IMR-90 (cell line): Measurements from ENCODE around the gene GINS1. TPM values are rescaled to one million over a fixed set of nuclear protein-coding genes. Genes with fewer than 3 reads are reported as not detected.

Experiments
- ATAC-seq: fragments of 200-7000 bp; cut with Tn5 transposase; 2 replicates; pipeline ENCODE4 v1.9.1; 2020; ENCODE audit warnings: low read depth, mild to moderate bottlenecking, moderate library complexity
- BruUV-seq: library from RNA; stranded (reverse); fragments of 400-500 nt; replicated peaks from 2 replicates; lab custom pipeline; 2021; lab: Mats Ljungman, UMichigan
- CTCF ChIA-PET: fragments of 300-600 bp; formaldehyde crosslinking; extraction: SDS; loops from one replicate; lab custom pipeline; 2021; ENCODE audit warnings: antibody characterized with exemption; lab: Yijun Ruan, JAX
- POLR2A ChIA-PET: fragments of 300-600 bp; sonication (Branson Sonifier 250); formaldehyde crosslinking; loops from one replicate; lab custom pipeline; 2022; ENCODE audit warnings: antibody characterized with exemption; ENCODE audit not compliant: unreplicated experiment; lab: Charles Lee
- DNase-seq: peaks from one replicate; pipeline ENCODE4 v3.0.0; 2013
- H2AFZ ChIP-seq: replicated peaks from 2 replicates; pipeline ENCODE3; 2013; ENCODE audit warnings: low read length, mild to moderate bottlenecking; ENCODE audit not compliant: poor library complexity
- H2AK5ac ChIP-seq: 2 replicates; pipeline ENCODE4 v1.6.1; 2013; ENCODE audit warnings: low read depth, low read length, inconsistent platforms
- H2AK9ac ChIP-seq: replicated peaks from 2 replicates; pipeline ENCODE3; 2013; ENCODE audit warnings: mild to moderate bottlenecking, low read depth, low read length, moderate library complexity; ENCODE audit not compliant: poor library complexity
- H2BK120ac ChIP-seq: 2 replicates; pipeline ENCODE4 v1.6.1; 2013; ENCODE audit warnings: low read depth, low read length, inconsistent platforms
- H2BK15ac ChIP-seq: 3 replicates; pipeline ENCODE4 v1.6.1; 2013; ENCODE audit warnings: low read depth, low read length, inconsistent platforms
- H2BK20ac ChIP-seq: 2 replicates; pipeline ENCODE4 v1.6.1; 2013; ENCODE audit warnings: low read depth, mild to moderate bottlenecking, inconsistent platforms, low read length, moderate library complexity
- H2BK5ac ChIP-seq: 2 replicates; pipeline ENCODE4 v1.6.1; 2013; ENCODE audit warnings: mild to moderate bottlenecking, low read depth, low read length, inconsistent platforms; ENCODE audit not compliant: poor library complexity, severe bottlenecking
- H3K14ac ChIP-seq: replicated peaks from 2 replicates; pipeline ENCODE4 v1.6.1; 2013; ENCODE audit warnings: low read depth, low read length, inconsistent platforms
- H3K18ac ChIP-seq: 2 replicates; pipeline ENCODE4 v1.6.1; 2013; ENCODE audit warnings: low read depth, low read length, control low read depth
- H3K23ac ChIP-seq: 2 replicates; pipeline ENCODE4 v1.6.1; 2013; ENCODE audit warnings: low read depth, low read length, inconsistent platforms
- H3K27ac ChIP-seq: 2 replicates; pipeline ENCODE4 v1.5.1; 2013; ENCODE audit warnings: mild to moderate bottlenecking, control low read depth, low read length; ENCODE audit not compliant: insufficient read depth
- H3K27me3 ChIP-seq: 2 replicates; pipeline ENCODE4 v1.6.1; 2013; ENCODE audit warnings: low read length; ENCODE audit not compliant: control insufficient read depth, insufficient read depth
- H3K36me3 ChIP-seq: 2 replicates; pipeline ENCODE4 v1.6.1; 2013; ENCODE audit warnings: low read length, mixed read lengths; ENCODE audit not compliant: control insufficient read depth, insufficient read depth
- H3K4ac ChIP-seq: 2 replicates; pipeline ENCODE4 v1.6.1; 2013; ENCODE audit warnings: low read depth, low read length, inconsistent platforms
- H3K4me1 ChIP-seq: 2 replicates; pipeline ENCODE4 v1.6.1; 2013; ENCODE audit warnings: low read length, mixed read lengths; ENCODE audit not compliant: control insufficient read depth, insufficient read depth
- H3K4me2 ChIP-seq: 2 replicates; pipeline ENCODE4 v1.6.1; 2013; ENCODE audit warnings: low read depth, mild to moderate bottlenecking, control low read depth, low read length, moderate library complexity
- H3K4me3 ChIP-seq: 2 replicates; pipeline ENCODE4 v1.5.1; 2013; ENCODE audit warnings: low read depth, mild to moderate bottlenecking, control low read depth, low read length, moderate library complexity; ENCODE audit not compliant: insufficient read depth
- H3K56ac ChIP-seq: 2 replicates; pipeline ENCODE4 v1.6.1; 2013; ENCODE audit warnings: low read length, inconsistent platforms; ENCODE audit not compliant: insufficient read depth; ENCODE audit errors: extremely low read depth
- H3K79me1 ChIP-seq, 2 experiments: 2 replicates each; pipeline ENCODE4 v1.6.1; 2013; ENCODE audit warnings: low read length in 2 of 2, inconsistent platforms in 1 of 2, low read depth in 1 of 2
- H3K9ac ChIP-seq: 2 replicates; pipeline ENCODE4 v1.6.1; 2013; ENCODE audit warnings: low read depth, low read length, control low read depth
- H3K9me1 ChIP-seq: 2 replicates; pipeline ENCODE4 v1.6.1; 2013; ENCODE audit warnings: low read length, inconsistent platforms; ENCODE audit not compliant: insufficient read depth
- H3K9me3 ChIP-seq: 2 replicates; pipeline ENCODE4 v1.6.1; 2013; ENCODE audit warnings: low read length; ENCODE audit not compliant: control insufficient read depth, insufficient read depth
- H4K20me1 ChIP-seq: 2 replicates; pipeline ENCODE4 v1.6.1; 2013; ENCODE audit warnings: low read length, inconsistent platforms; ENCODE audit not compliant: insufficient read depth
- H4K5ac ChIP-seq: 2 replicates; pipeline ENCODE4 v1.6.1; 2013; ENCODE audit warnings: mild to moderate bottlenecking, low read depth, low read length, control low read depth
- H4K8ac ChIP-seq, 2 experiments: 2 replicates each; pipeline ENCODE4 v1.6.1; 2013; ENCODE audit warnings: low read depth in 2 of 2, low read length in 2 of 2, control low read depth in 1 of 2, inconsistent platforms in 1 of 2
- H4K91ac ChIP-seq: 2 replicates; pipeline ENCODE4 v1.6.1; 2013; ENCODE audit warnings: low read depth, low read length, inconsistent platforms; ENCODE audit not compliant: insufficient read depth
- BHLHE40 ChIP-seq: fragments of 150-350 bp; IDR thresholded peaks from 2 replicates; pipeline ENCODE4 v1.6.1; 2016; ENCODE audit warnings: mild to moderate bottlenecking, low read depth, low read length
- CEBPB ChIP-seq: IDR thresholded peaks from 2 replicates; pipeline ENCODE4 v1.6.1; 2012; ENCODE audit warnings: low read depth, low read length, improper control_type of control experiment
- CHD1 ChIP-seq: IDR thresholded peaks from 2 replicates; pipeline ENCODE4 v1.6.1; 2012; ENCODE audit warnings: low read depth, low read length, improper control_type of control experiment
- FOS ChIP-seq: fragments of 150-350 bp; IDR thresholded peaks from 2 replicates; pipeline ENCODE4 v1.6.1; 2016; ENCODE audit warnings: low read depth, low read length
- MAFK ChIP-seq: IDR thresholded peaks from 2 replicates; pipeline ENCODE4 v1.6.1; 2012; ENCODE audit warnings: low read depth, low read length, improper control_type of control experiment
- MAZ ChIP-seq: IDR thresholded peaks from 2 replicates; pipeline ENCODE4 v1.6.1; 2012; ENCODE audit warnings: low read depth, mild to moderate bottlenecking, low read length, improper control_type of control experiment, moderate library complexity, borderline replicate concordance
- MXI1 ChIP-seq: IDR thresholded peaks from 2 replicates; pipeline ENCODE4 v1.6.1; 2012; ENCODE audit warnings: low read depth, mild to moderate bottlenecking, low read length, moderate library complexity, borderline replicate concordance
- NFE2L2 ChIP-seq: fragments of 150-350 bp; IDR thresholded peaks from 2 replicates; pipeline ENCODE4 v1.6.1; 2016; ENCODE audit warnings: low read depth, mild to moderate bottlenecking, low read length
- POLR2A ChIP-seq: IDR thresholded peaks from 2 replicates; pipeline ENCODE4 v1.6.1; 2012; ENCODE audit warnings: mild to moderate bottlenecking, low read depth, low read length
- RAD21 ChIP-seq: IDR thresholded peaks from 2 replicates; pipeline ENCODE4 v1.6.1; 2012; ENCODE audit warnings: low read length, improper control_type of control experiment
- RCOR1 ChIP-seq: IDR thresholded peaks from 2 replicates; pipeline ENCODE4 v1.6.1; 2012; ENCODE audit warnings: mild to moderate bottlenecking, low read length, improper control_type of control experiment; ENCODE audit not compliant: insufficient replicate concordance
- RFX5 ChIP-seq: IDR thresholded peaks from 2 replicates; pipeline ENCODE4 v1.8.0; 2012; ENCODE audit warnings: low read depth, mild to moderate bottlenecking, low read length, moderate library complexity
- SMC3 ChIP-seq: fragments of 150-350 bp; IDR thresholded peaks from 2 replicates; pipeline ENCODE4 v1.6.1; 2016; ENCODE audit warnings: low read depth, mild to moderate bottlenecking, antibody characterized with exemption, low read length, moderate library complexity
- WGBS, 2 experiments: methylation state at CpG; one replicate each; pipeline versions ENCODE4 v1.1.5 to v1.1.7; 2013; ENCODE audit warnings: missing lambda C conversion rate in 2 of 2; ENCODE audit not compliant: insufficient read length in 1 of 2; ENCODE audit errors: extremely low coverage in 2 of 2; 5-methylcytosine and 5-hydroxymethylcytosine counted together
- dilution Hi-C: fragments of 300-500 bp; cut with HindIII; formaldehyde crosslinking; loops from one replicate; pipeline ENCODE4 v1.14.3; 2018; ENCODE audit warnings: low sequenced_read_pairs; ENCODE audit not compliant: unreplicated experiment
- in situ Hi-C: fragments of 300-500 bp; cut with MboI; formaldehyde crosslinking; loops from 3 replicates; pipeline ENCODE4 v1.14.3; 2019; ENCODE audit warnings: low sequenced_read_pairs, inconsistent platforms, mixed read lengths
- intact Hi-C: fragments of 100-400 bp; cut with micrococcal nuclease; formaldehyde crosslinking; loops from 2 replicates; pipeline ENCODE4 v1.10.0; 2022
- polyA plus RNA-seq, 3 experiments: library from polyadenylated mRNA; depleted of rRNA; stranded (reverse); fragments of >200 nt; gene quantifications; 2 replicates each; pipeline ENCODE4 v1.2.3, GENCODE V29; 2012; ENCODE audit warnings: low replicate concordance in 1 of 3
- total RNA-seq: library from RNA; depleted of rRNA; stranded (reverse); fragments of >200 nt; gene quantifications from 2 replicates; pipeline ENCODE4 v1.2.3, GENCODE V29; 2012
- TF ChIP-seq, protein P1 (sequence below): fragments of 150-350 bp; IDR thresholded peaks from 2 replicates; pipeline ENCODE4 v1.6.1; 2017; ENCODE audit warnings: mild to moderate bottlenecking, antibody characterized with exemption, low read length, low read depth
- TF ChIP-seq, protein P2 (sequence below): fragments of 150-350 bp; IDR thresholded peaks from 2 replicates; pipeline ENCODE4 v1.6.1; 2016; ENCODE audit warnings: low read depth, mild to moderate bottlenecking, low read length, moderate library complexity, borderline replicate concordance
- TF ChIP-seq, protein P3 (sequence below): conservative IDR thresholded peaks from 2 replicates; pipeline ENCODE4 v1.5.1; 2012; ENCODE audit warnings: mild to moderate bottlenecking, low read depth, low read length, improper control_type of control experiment

GINS1 gene
- total and polyA plus RNA-seq, 2 of the 4 experiments (the other 2 are of a cell fraction): 4.9 to 6.6 TPM

DNA sequence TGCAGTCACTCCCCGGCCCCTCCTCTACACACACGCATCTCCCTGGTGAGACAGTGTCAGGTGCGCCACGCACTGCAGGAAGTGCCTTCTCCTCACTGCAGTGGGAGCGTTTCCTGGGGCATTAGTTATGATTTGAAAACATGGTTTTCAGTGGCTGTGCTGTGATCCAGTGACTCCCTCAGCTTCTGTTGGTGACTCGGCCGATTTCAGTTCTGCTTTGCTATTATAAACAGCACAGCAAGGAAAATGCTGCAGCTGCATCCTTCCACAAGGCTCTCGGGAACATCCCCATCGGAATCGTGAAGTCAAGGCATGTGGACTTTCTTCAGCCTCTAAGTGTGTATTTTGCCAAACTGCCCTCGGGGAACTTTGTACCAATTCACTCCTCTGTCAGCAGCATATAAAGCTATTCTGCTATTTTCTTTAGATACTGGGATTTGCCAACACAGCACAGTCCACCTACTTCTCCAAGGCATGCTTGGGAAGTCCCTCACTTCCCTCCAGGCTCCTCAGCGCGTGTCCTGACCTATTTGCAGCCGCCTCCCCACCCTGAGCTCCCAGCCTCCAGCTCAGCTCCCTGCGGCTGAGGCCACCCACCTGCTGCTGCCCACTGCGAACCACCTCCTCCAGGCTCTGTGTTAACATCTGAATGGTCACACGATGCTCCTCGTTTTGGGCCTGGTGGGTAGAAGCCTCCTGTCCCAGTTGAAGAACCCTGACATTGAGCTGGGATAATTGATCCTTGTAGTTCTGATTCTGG is 54.5 kb downstream of the GINS1 start:
- Histone ChIP-seq H3K4me2 (no peak overlapping the region), H3K9ac (no peak overlapping the region), H2BK120ac (no peak overlapping the region), H3K9me3 (no peaks in the 10 kb centered on the region), H2BK5ac (no peak overlapping the region), H2BK20ac (no peak overlapping the region), H3K79me1 (no peaks in the 10 kb centered on the region), H2AFZ (no peak overlapping the region), H4K20me1 (no peaks in the 10 kb centered on the region), H3K4me1 (no peaks in the 10 kb centered on the region), H3K4me3 (no peak overlapping the region), H2AK5ac (no peak overlapping the region), H3K18ac (no peak overlapping the region), H2AK9ac (no peak overlapping the region), H4K8ac (no peak overlapping the region), H4K91ac (no peak overlapping the region), H3K23ac (no peak overlapping the region), H3K9me1 (no peaks in the 10 kb centered on the region; the same call in 1 of the 2 replicates), H3K36me3 (peaks cover 30% of the 10 kb centered on the region), H2BK15ac (no peak overlapping the region), H3K14ac (no peak overlapping the region), H3K4ac (no peak overlapping the region), H4K5ac (no peak overlapping the region), H3K56ac (no peak overlapping the region), H3K27ac (no peak overlapping the region), H3K27me3 (no peaks in the 10 kb centered on the region)
- no peak for DNase-seq
- in situ Hi-C loops (no loop called here), dilution Hi-C loops (no loop called here), intact Hi-C loops (no loop called here)
- ChIA-PET CTCF (no interaction called here), POLR2A (no interaction called here)
- 92% methylated on average over 9 of the region's 18 CpGs; no CpG with 5 or more reads in 1 of the 2 experiments for WGBS, 2 experiments
- ATAC-seq: no peak
- BruUV-seq: no TSS peak
- no peak for TF ChIP-seq SMC3
- TF ChIP-seq, protein P1, sequence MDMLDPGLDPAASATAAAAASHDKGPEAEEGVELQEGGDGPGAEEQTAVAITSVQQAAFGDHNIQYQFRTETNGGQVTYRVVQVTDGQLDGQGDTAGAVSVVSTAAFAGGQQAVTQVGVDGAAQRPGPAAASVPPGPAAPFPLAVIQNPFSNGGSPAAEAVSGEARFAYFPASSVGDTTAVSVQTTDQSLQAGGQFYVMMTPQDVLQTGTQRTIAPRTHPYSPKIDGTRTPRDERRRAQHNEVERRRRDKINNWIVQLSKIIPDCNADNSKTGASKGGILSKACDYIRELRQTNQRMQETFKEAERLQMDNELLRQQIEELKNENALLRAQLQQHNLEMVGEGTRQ: no peak
- TF ChIP-seq BHLHE40: no peak
- TF ChIP-seq, protein P2, sequence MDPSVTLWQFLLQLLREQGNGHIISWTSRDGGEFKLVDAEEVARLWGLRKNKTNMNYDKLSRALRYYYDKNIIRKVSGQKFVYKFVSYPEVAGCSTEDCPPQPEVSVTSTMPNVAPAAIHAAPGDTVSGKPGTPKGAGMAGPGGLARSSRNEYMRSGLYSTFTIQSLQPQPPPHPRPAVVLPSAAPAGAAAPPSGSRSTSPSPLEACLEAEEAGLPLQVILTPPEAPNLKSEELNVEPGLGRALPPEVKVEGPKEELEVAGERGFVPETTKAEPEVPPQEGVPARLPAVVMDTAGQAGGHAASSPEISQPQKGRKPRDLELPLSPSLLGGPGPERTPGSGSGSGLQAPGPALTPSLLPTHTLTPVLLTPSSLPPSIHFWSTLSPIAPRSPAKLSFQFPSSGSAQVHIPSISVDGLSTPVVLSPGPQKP: no peak
- TF ChIP-seq, protein P3, sequence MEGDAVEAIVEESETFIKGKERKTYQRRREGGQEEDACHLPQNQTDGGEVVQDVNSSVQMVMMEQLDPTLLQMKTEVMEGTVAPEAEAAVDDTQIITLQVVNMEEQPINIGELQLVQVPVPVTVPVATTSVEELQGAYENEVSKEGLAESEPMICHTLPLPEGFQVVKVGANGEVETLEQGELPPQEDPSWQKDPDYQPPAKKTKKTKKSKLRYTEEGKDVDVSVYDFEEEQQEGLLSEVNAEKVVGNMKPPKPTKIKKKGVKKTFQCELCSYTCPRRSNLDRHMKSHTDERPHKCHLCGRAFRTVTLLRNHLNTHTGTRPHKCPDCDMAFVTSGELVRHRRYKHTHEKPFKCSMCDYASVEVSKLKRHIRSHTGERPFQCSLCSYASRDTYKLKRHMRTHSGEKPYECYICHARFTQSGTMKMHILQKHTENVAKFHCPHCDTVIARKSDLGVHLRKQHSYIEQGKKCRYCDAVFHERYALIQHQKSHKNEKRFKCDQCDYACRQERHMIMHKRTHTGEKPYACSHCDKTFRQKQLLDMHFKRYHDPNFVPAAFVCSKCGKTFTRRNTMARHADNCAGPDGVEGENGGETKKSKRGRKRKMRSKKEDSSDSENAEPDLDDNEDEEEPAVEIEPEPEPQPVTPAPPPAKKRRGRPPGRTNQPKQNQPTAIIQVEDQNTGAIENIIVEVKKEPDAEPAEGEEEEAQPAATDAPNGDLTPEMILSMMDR: no peak
- TF ChIP-seq RAD21: no peak
- TF ChIP-seq FOS: no peak
- no peak for TF ChIP-seq CEBPB
- no peak for TF ChIP-seq RFX5
- no peak for TF ChIP-seq NFE2L2
- TF ChIP-seq CHD1: no peak
- no peak for TF ChIP-seq MAFK
- TF ChIP-seq POLR2A: no peak
- no peak for TF ChIP-seq MXI1
- TF ChIP-seq RCOR1: no peak
- no peak for TF ChIP-seq MAZ
